Endothelial cell of umbilical vein (primary cell): ENCODE data around the gene SDK2. TPM values are rescaled to one million over a fixed set of nuclear protein-coding genes. Genes with fewer than 3 reads are reported as not detected.

Experiments
- BruUV-seq: library from RNA; stranded (reverse); fragments of 400-500 nt; replicated peaks from 2 replicates; lab custom pipeline; 2021; lab: Mats Ljungman, UMichigan
- CTCF ChIA-PET: fragments of 300-600, 350-600 bp; sonication (Branson Sonifier 250); formaldehyde crosslinking; loops from one replicate; lab custom pipeline; 2021; ENCODE audit warnings: antibody characterized with exemption, inconsistent platforms; lab: Charles Lee
- POLR2A ChIA-PET: fragments of 300-600, 350-600 bp; sonication (Branson Sonifier 250); formaldehyde crosslinking; loops from one replicate; lab custom pipeline; 2021; ENCODE audit warnings: antibody characterized with exemption, inconsistent platforms; lab: Charles Lee
- DNase-seq: peaks from one replicate; pipeline ENCODE4 v3.0.0-alpha.2; 2011; ENCODE audit warnings: low read depth, low spot score
- FAIRE-seq: peaks from 2 replicates; lab custom pipeline; 2011; peaks lifted over from hg19 to GRCh38; lab: Jason Lieb, UNC
- H2AFZ ChIP-seq: 2 replicates; pipeline ENCODE4 v1.6.0; 2012; ENCODE audit warnings: low read depth, low read length, control low read depth, inconsistent platforms
- H3K27ac ChIP-seq: 2 replicates; pipeline ENCODE4 v1.5.1; 2011; ENCODE audit warnings: low read depth, mild to moderate bottlenecking, control low read depth, low read length, moderate library complexity; ENCODE audit not compliant: insufficient read depth
- H3K27me3 ChIP-seq, 2 experiments: 2 replicates each; pipeline versions ENCODE4 v1.6.0 to v1.6.1; 2011; ENCODE audit warnings: low read length in 2 of 2, mixed read lengths in 1 of 2; ENCODE audit not compliant: control insufficient read depth in 2 of 2, insufficient read depth in 2 of 2
- H3K36me3 ChIP-seq, 2 experiments: 2 replicates in 1 of 2; 3 replicates in 1 of 2; pipeline ENCODE4 v1.5.1; 2011; ENCODE audit warnings: low read length in 2 of 2, mild to moderate bottlenecking in 1 of 2, moderate library complexity in 1 of 2; ENCODE audit not compliant: control insufficient read depth in 2 of 2, insufficient read depth in 2 of 2; ENCODE audit errors: extremely low read depth in 1 of 2
- H3K4me1 ChIP-seq: 3 replicates; pipeline ENCODE4 v1.5.1; 2011; ENCODE audit warnings: mild to moderate bottlenecking, low read length; ENCODE audit not compliant: control insufficient read depth, insufficient read depth; ENCODE audit errors: extremely low read depth
- H3K4me2 ChIP-seq: 2 replicates; pipeline ENCODE4 v1.6.1; 2011; ENCODE audit warnings: low read length, control low read depth, mixed read lengths; ENCODE audit not compliant: insufficient read depth
- H3K4me3 ChIP-seq, 3 experiments: fragments of 200-600 bp in 1 of 3; sonication (generic), shearing (Covaris generic) in 1 of 3; replicated peaks in 1 of 3; 2 replicates each; pipeline ENCODE4 v1.5.1; 2011 to 2016; ENCODE audit warnings: control low read depth in 3 of 3, low read length in 3 of 3, mild to moderate bottlenecking in 2 of 3, inconsistent platforms in 1 of 3, low read depth in 1 of 3, moderate library complexity in 1 of 3; ENCODE audit not compliant: insufficient read depth in 1 of 3
- H3K79me2 ChIP-seq: 2 replicates; pipeline ENCODE4 v1.6.0; 2012; ENCODE audit warnings: low read length, inconsistent platforms; ENCODE audit not compliant: control insufficient read depth, insufficient read depth
- H3K9ac ChIP-seq: replicated peaks from 2 replicates; pipeline ENCODE3; 2011; ENCODE audit warnings: low read length, control low read depth; ENCODE audit not compliant: insufficient read depth; ENCODE audit errors: extremely low read depth
- H3K9me1 ChIP-seq: replicated peaks from 3 replicates; pipeline ENCODE4 v1.6.0; 2011; ENCODE audit warnings: mild to moderate bottlenecking, low read length; ENCODE audit not compliant: control insufficient read depth, insufficient read depth; ENCODE audit errors: extremely low read depth
- H3K9me3 ChIP-seq: replicated peaks from 2 replicates; pipeline ENCODE4 v1.5.1; 2012; ENCODE audit warnings: low read length, inconsistent platforms; ENCODE audit not compliant: control insufficient read depth, insufficient read depth
- H4K20me1 ChIP-seq: replicated peaks from 2 replicates; pipeline ENCODE3; 2011; ENCODE audit warnings: mild to moderate bottlenecking, low read length; ENCODE audit not compliant: control insufficient read depth, insufficient read depth; ENCODE audit errors: extremely low read depth
- CTCF ChIP-seq, 2 donors: IDR thresholded peaks; 1 replicate in 1 of 2; 2 replicates in 1 of 2; pipeline ENCODE4 v1.5.1; 2011; ENCODE audit warnings: low read length in 2 of 2, mild to moderate bottlenecking in 2 of 2, moderate library complexity in 2 of 2, control low read depth in 1 of 2, inconsistent platforms in 1 of 2, low read depth in 1 of 2; ENCODE audit not compliant: insufficient read depth in 1 of 2; ENCODE audit errors: extremely low read depth in 1 of 2
- EZH2 ChIP-seq: IDR thresholded peaks from 2 replicates; pipeline ENCODE4 v1.6.1; 2012; ENCODE audit warnings: borderline replicate concordance, low read depth, mild to moderate bottlenecking, moderate library complexity, low read length, inconsistent platforms; ENCODE audit not compliant: severe bottlenecking
- FOS ChIP-seq: IDR thresholded peaks from 2 replicates; pipeline ENCODE4 v1.6.1; 2011; ENCODE audit warnings: mild to moderate bottlenecking, low read length, moderate library complexity, borderline replicate concordance; ENCODE audit not compliant: insufficient read depth
- GATA2 ChIP-seq: IDR thresholded peaks from 2 replicates; pipeline ENCODE4 v1.7.0; 2011; ENCODE audit warnings: low read depth, mild to moderate bottlenecking, moderate library complexity, mixed read lengths, low read length; ENCODE audit not compliant: insufficient read length, insufficient read depth
- MAX ChIP-seq: IDR thresholded peaks from 2 replicates; pipeline ENCODE4 v1.6.1; 2011; ENCODE audit not compliant: insufficient read depth, insufficient read length
- MYC ChIP-seq: IDR thresholded peaks from one replicate; pipeline ENCODE4 v1.6.1; 2011; ENCODE audit warnings: mild to moderate bottlenecking, low read depth, low read length
- POLR2A ChIP-seq: IDR thresholded peaks from 2 replicates; pipeline ENCODE4 v1.6.1; 2012; ENCODE audit warnings: low read depth, mild to moderate bottlenecking, control low read depth, low read length
- POLR2AphosphoS5 ChIP-seq: IDR thresholded peaks from 2 replicates; pipeline ENCODE4 v1.6.1; 2012; ENCODE audit warnings: low read depth, mild to moderate bottlenecking, control low read depth, low read length, moderate library complexity; ENCODE audit not compliant: insufficient read depth
- dilution Hi-C: fragments of 300-500 bp; cut with MboI; formaldehyde crosslinking; loops from one replicate; pipeline ENCODE4 v1.15.0; 2019; ENCODE audit warnings: low sequenced_read_pairs; ENCODE audit not compliant: extremely low pct_ligation_motif_present
- intact Hi-C: fragments of 100-400 bp; cut with micrococcal nuclease; formaldehyde crosslinking; loops from one replicate; pipeline ENCODE4 v1.10.0; 2022
- polyA plus RNA-seq, 4 experiments: library from polyadenylated mRNA; depleted of rRNA in 3 of 4; stranded (reverse) in 3 of 4; unstranded in 1 of 4; fragments of >200 nt; gene quantifications; 2 replicates each; pipeline versions ENCODE4 v1.2.1 to v1.2.3, GENCODE V29; 2011 to 2012; ENCODE audit warnings: missing spikeins in 1 of 4
- total RNA-seq: library from RNA; stranded (reverse); gene quantifications from 2 replicates; pipeline ENCODE4 v1.2.3, GENCODE V29; 2021

SDK2 gene
- total and polyA plus RNA-seq, 2 donors (not counting 3 experiments of a cell fraction or from before 2014, with no cell fraction given) = not detected

GRCh38 chr17:73380439-73381106 is 263.7 kb downstream of the SDK2 start:
- ChIA-PET POLR2A (no interaction called here), CTCF (interaction anchor here (0.7 to 2.3 kb wide), 4 partner anchors 10 to 824 kb away, joined by 3 to 19 read pairs (median 4); no protein-coding TSS in a partner anchor)
- dilution Hi-C loops = no loop called here
- DNase-seq (no peak), FAIRE-seq (no peak)
- TF ChIP-seq MYC (no peak), POLR2AphosphoS5 (no peak), FOS (no peak), GATA2 (no peak), EZH2 (no peak), MAX (no peak), POLR2A (no peak), CTCF (IDR thresholded peaks at IDR 0.05; ENCODE audit: extremely low read depth in 1 of 2, insufficient read depth in 1 of 2, low read depth in 1 of 2, low read length in 2 of 2) (no peak)
- no TSS peak for BruUV-seq
- Histone ChIP-seq H3K79me2 (no peaks in the 10 kb centered on the region), H3K27me3 (no peaks in the 10 kb centered on the region), H3K4me1 (no peaks in the 10 kb centered on the region), H3K36me3 (no peaks in the 10 kb centered on the region), H3K27ac (no peak overlapping the region), H2AFZ (no peak overlapping the region), H3K9ac (no peak overlapping the region), H3K9me3 (no peaks in the 10 kb centered on the region), H4K20me1 (no peaks in the 10 kb centered on the region), H3K4me3 (no peak overlapping the region), H3K4me2 (no peak overlapping the region), H3K9me1 (no peaks in the 10 kb centered on the region)
- intact Hi-C loops = no loop called here
